KBM-7 (cell line): ENCODE data around the gene PLAU.
"Not testable (repeated sequence)": the region's sequence is repeated elsewhere in the genome, so short reads cannot be mapped to it uniquely, and the experiment has no call there.

Source experiments
- DNase-seq: peaks from one replicate; pipeline ENCODE4 v3.0.0-alpha.2; 2015
- in situ Hi-C: fragments of 300-500 bp; cut with MboI; formaldehyde crosslinking; loops from 2 replicates; pipeline ENCODE4 v1.14.3; 2020; ENCODE audit warnings: low sequenced_read_pairs, low pct_unique_long_range_greater_than_20kb, mixed read lengths

The PLAU gene

DNA sequence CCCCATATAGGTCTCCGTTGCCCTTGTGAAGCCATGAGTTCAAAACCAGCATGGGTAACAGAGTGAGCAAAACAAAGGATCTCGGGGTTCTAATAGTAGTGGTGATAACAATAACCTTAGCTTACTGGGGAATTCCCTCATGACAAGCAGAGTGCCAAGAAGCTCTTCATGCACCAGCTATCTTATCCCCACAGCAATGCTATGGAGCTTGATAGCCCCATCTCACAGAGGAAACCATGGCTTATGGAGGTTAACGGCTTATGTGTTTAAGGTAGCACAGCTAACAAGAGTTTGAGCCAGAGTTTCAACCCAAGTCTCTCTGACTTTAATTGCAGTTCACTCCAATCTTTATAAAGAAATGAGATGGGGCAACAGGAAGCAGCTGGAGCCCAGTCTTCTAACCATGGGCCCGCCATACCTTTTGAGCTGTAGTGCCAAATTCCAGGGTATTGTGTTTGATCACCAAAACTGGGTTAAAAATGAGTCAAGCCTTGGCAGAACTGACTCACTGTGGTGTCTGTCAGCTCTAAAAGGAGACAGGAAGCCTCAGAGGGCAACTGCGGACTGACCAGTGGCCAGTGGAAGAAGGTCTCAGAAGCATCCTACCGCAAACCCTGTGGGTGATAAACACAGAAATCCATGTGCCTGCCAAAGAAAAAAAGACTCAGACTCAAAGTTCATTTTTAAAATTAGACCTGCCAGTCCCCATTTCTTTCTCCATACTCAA is 16.5 kb upstream of the PLAU start:
- no peak for DNase-seq
- in situ Hi-C loops = no loop called here

DNA sequence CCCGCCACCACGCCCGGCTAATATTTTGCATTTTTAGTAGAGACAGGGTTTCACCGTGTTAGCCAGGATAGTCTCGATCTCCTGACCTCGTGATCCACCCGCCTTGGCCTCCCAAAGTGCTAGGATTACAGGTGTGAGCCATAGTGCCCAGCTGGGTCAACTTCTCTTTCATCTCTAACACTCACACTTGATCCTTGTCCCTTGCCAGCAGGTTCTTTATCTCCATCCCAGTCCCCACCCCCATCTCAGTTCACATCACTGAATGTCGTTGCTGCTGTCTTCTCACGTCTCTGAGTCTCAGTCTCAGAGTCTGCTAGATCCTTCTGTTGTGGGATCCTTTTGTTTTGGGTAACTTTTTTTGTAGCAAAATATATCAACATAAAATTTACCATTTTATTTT is 15.6 kb upstream of the PLAU start:
- in situ Hi-C loops, DNase-seq: not testable (repeated sequence)

DNA sequence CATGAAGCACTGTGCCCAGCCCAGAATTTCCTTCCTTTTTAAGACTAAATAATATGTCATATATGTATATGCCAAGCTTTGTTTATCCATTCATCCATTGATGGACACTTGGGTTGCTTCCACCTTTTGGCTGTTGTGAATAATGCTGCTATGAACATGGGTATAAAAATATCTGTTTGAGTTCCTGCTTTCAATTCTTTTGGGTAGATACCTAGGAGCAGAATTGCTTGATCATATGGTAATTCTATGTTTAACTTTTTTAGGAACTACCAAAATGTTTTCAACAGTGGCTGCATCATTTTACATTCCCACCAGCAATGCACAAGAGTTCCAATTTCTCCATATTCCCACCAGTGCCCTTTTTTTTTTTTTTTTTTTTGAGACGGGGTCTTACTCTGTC is 13.2 kb upstream of the PLAU start:
- in situ Hi-C loops = no loop called here
- DNase-seq = no peak

DNA sequence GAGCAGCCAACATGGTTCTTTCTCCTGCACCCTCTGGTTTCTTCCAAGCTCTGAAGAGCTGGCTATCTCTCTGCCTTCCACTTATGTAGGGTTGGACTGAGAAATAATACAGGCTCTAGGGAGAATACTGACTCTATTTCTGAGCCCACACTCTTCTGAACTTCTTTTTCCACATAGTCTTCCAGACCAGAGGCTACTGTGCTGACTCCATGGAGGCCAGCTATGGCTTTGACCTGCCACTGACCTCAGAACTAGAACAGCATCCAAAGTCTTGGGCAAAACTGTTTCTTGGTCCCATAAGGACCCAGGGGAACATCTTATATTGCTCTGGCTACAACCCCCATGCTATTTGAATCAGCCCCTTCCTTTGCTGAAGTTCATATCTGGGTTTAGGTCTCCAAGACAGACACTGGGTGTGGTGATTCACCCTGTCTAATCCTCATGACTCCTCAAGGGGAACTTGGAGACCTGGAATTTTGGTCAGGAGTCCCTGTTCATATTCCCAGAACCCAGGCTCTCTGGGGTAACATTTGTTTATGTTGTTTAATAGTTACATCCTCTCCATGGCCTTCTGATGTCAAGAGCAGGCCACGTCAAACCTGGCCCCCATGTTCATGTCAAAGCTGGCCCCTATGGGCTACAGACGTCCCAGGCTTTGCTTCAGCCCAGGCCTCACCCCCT is 12.1 kb upstream of the PLAU start:
- in situ Hi-C loops = no loop called here
- no peak for DNase-seq

DNA sequence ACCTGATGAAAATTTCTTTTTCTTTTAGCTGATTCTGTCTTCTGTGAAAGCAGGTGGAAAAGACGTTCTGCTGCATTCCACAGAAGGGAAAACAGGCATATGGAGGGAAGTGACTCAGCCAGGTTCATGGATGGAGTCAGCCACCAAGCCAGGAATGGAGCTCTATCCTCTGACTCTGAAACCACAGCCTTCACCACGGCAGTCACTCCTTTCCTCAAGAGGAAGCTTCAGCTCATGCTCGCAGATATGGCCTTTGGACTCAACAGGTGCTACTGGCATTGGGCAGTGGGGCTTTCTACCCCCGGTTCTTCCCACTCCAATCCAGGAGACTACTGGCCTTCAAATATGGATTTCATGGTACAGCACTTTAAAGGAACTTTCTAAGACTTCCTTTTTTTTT is 11.5 kb upstream of the PLAU start:
- DNase-seq = peak; percentile 61
- in situ Hi-C loops = no loop called here

DNA sequence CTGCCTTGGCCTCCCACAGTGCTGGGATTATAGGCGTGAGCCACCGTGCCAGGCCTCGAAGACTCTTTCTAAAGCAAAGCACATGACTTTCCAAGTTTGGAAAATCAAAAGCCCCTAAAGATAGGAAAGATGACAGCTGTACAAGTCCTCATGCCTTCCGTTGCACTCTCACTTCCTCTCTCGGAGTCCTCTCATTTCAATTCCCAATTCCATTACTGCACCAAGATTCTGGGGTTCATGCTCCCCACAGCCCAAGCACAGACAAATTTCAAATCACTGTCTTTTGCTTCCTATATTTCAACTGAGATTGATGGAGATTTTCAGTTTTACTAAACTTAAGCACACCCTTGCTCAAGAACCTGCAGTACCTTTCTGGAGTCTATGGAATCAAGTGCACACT is 10.9 kb upstream of the PLAU start:
- no peak for DNase-seq
- in situ Hi-C loops = no loop called here

DNA sequence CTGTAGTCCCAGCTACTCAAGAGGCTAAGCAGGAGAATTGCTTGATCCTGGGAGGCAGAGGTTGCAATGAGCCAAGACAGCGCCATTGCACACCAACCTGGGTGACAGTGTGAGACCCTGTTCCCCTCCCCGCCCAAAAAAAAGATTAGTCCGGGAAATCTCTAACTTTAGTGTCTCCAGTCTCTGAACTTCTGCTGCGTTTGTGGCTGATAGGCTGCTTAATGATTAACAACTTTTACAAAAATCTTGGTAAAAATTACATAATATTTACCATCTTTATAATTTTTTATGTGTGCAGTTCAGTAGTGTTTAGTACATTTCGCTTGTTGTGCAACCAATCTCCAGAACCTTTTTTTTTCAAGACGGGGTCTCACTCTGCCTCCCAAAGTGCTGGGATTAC is 9.7 kb upstream of the PLAU start:
- no peak for DNase-seq
- in situ Hi-C loops = no loop called here

DNA sequence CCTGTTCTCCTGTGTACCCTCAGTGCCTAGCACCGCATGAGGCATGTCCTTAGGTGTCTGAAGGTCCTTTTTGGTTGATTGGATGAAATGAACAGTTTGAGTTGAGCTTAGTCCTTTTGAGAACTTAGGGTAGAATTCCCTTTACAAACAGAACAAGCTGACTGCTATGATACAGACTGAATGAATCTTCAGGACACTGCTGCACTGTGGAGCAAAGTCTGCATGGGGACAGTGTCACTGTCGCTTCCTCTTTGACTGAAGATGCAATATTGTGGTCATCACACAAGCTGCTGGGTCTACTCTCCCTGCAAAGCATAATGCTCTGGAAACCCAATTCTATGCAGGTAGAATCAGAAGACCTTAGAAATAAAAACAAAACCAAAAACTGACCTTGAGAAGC is 8.6 kb upstream of the PLAU start:
- DNase-seq = no peak
- in situ Hi-C loops = no loop called here

DNA sequence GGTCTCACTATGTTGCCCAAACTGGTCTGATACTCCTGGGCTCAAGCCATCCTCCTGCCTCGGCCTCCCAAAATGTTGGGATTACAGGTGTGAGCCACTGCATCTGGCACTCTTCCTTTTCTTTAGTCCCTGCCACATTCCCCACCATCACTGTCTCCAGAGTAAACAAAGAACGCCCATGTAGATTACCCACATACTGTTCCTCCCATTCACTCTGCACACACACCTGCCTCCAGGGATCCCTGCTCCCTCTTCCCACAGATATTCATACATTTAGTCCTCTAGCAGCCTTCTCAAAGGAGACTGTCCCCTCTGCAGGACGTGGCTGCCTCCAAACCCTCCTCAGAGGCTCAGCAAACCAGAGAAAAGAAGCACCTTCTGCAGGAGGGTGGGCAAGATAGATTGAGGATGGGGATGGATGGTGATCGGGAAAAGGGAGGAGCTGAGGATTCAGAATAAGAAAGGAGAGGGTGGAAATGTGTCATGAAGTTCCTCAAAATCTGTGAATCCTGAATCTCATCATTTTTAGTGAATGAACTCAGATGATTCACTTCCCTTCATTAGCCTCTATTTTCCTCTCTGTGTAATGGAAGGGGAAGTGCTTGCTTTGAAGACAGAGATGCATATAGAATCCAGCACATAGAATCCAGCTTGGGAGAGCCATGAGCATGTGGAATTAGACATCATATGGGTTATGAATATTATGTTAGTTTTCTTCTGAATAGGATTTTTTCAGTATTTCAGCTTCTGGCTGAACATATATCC is 5.5 kb upstream of the PLAU start:
- no peak for DNase-seq
- in situ Hi-C loops = no loop called here

DNA sequence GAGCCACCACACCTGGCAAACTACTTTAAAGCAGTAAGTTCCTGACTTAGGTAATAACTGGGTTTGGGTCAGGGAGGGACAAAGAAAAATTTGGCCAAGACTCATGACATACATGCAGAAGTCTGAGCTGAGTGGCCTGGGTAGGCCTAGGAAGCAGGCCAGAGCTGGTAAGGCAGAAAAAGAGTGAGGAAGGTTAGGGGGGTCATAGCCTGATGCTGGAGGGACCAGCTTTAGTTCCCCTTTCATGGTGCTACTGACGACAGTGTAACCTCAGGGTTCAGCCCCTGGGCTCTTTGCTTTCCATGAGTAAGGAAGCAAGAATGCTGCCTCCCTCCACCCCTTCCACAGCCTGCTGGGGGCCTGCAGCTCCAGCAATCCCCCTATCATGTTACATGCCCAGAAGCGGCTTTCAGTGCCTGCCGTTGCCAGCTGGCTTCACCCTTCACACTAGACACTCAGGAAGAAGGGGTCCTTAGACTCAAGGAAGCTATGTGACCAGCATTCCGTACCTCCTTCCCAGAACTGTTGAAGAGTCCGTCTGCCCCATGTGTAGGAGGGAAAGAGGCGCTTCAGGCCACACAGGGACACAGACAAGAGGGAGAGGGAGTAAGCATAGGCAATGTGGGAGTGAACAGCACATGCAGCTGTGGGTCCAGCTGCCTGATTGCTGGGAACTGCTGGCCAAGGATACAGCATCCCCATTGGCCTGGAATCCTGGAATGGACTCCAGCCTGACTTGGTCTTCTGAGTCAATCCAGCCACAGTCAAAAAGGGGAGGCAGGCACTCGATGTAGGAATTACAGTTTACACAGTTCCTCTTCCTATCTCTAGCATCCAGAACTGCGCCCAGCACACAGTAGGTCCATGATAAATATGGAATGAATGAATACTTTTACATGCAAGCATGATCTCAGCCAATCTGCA is 4.1 kb upstream of the PLAU start:
- in situ Hi-C loops = no loop called here
- DNase-seq = peak; percentile 80

DNA sequence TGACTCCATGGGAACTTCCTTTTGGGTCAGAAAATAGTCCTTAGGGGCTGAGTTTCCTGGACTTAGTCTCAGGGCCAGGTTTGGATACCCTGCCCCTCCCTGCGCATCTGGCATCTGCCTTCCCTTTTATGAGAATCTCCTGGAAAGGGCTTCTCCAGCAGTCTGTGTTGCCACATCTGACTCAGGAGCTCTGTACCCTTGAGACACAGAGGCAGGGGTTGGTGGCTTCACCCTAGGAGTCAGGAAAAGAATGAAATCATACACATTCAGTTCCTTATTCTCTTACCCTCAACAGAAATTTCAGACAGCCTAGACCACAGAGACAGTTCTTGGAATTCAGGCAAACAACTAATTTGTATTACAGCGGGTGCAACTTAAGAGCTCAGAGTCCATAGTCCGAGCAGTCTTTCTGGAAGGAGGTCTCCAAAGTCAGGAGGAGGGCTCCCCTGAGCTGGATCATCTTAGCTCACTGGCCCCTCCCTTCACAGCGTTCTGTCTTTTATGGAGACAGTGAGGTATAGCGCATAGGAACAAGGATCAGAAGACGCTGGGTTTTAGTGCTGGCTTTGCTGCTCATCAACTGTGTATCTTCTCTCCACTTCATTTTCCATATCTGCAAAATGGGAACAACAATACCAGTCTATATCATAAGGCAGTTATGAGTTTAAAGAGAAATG is 3.0 kb upstream of the PLAU start:
- DNase-seq = peak; percentile 94
- in situ Hi-C loops = no loop called here

DNA sequence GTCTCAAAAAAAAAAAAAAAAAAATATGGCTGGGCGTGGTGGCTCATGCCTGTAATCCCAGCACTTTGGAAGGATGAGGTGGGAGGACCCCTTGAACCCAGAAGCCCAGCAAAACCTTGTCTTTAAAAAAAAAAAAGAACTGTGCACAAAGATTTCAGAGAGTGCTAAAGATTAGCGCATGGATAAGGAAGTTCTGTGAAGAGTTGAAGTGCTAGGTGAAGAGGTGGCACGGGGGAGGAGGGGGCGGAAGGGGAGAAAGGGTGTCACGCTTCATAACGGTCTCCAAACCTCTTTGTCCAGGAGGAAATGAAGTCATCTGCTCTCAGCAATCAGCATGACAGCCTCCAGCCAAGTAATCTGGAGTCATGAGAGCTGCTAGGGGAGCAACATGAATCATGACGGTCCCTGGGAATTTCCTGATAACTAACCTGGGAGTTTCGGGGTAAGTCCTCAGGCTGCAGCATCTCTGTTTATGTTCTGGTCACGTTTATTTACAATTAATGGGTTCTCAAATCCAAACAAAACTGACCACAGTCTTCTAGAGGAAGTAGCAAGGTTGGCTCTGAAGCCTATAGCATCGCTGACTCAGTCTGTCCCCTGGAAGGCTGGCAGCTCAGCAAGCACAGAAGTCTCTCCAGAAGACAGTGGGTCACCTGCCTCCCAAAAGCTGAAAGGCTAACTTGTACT is 1.9 kb upstream of the PLAU start:
- peak; percentile 96 for DNase-seq
- in situ Hi-C loops = no loop called here

DNA sequence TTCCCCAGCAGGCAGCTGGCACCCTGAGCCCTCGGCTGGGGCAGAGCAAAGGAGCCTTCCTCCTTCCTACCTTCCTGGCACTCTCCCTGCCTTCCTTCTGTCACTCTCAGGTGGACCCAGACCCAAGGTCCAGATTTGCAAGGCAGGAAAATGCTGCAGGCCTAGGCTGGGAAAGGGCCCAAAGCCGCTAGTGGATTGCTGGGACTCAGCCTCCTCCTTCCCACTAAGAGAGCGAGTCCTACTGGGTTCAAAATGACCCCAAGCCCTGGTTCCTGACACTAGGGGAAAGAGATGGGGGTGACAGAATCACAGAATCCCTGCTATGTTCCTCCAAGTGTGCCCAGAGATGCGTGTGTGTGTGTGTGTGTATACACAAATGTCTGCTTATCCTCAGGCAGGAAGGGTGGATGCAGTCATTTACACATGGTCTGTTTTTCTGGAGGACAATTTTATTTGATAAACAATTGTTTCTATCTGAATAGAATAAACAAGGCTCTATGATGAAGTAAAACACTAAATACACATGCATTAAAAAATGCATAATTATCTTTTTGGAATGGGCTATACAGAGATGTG is 1.3 kb upstream of the PLAU start:
- in situ Hi-C loops = no loop called here
- no peak for DNase-seq

DNA sequence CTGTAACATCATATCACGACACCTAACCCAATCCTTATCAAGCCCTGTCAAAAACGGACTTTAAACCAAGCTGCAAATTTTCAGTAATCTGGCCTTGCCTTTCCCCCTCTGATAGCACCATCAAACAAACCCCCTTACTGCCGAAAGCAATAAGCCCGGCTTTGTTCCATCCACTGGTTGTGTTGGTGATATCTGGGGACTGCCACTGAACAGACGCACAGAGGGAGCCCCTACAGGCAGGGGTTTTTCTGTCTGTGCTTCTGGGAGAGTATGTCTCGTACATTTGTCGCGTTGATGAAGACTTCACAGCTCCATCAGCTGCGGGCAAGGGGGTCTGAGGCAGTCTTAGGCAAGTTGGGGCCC is 550 bp upstream of the PLAU start:
- in situ Hi-C loops = no loop called here
- DNase-seq = no peak

DNA sequence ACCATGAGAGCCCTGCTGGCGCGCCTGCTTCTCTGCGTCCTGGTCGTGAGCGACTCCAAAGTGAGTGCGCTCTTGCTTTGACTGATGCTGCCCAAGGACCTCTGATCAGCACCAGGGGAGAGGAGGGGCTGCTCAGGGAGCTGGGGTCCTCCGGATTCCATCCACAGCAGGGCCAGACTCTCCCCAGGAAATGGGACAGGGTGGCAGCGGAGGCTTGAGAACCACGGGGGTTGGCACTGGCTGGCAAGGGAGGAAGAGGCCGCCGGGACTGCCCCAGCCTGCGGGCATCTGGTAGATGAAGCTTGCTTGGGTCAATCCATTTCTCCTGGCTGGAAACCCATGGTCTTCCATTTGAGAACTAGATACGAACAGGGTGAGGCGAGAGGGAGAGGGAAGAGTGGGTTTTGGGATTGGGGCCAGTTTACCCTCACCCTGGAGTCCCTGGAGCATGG is 647 bp downstream of the PLAU start:
- in situ Hi-C loops = no loop called here
- no peak for DNase-seq

DNA sequence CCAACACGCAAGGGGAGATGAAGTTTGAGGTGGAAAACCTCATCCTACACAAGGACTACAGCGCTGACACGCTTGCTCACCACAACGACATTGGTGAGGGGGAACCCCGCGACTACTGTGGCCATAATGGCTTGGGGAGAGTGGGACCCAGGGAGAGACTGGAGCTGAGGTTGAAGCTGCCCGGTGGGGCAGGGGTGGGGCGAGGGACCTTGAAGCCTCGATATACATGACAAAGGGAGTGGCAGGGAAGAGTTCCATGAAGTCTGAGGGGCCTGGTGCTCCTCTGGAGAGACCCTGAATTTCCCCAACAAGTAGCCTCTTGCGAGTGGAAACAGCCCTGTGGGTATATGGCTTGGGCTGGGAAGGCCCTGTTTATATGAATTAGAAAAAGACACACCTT is 3.1 kb downstream of the PLAU start:
- in situ Hi-C loops = no loop called here
- no peak for DNase-seq

DNA sequence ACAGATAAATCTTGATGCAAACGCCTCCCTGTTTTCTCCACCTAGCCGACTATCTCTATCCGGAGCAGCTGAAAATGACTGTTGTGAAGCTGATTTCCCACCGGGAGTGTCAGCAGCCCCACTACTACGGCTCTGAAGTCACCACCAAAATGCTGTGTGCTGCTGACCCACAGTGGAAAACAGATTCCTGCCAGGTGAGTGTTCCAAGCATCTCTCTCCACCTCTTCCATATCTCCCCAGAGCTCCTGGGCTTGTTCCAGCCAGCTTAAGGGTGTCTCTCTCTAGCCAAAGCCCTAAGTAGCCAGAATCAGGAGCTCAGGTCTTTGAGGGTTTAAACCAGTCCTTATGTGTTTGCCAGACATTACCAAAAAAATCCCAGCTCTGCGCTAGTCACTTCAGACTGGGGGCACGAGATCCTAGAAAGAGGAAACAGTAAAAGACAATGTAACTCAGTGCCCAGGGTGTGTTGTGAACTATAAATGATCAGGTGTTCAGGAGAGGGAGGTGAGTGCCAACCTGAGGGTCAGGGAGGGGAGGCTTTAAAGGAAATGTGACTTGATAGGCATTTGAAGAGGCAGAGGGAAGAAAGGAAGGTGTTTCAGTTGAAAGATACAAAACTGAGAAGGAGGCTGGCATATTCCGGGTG is 4.4 kb downstream of the PLAU start:
- DNase-seq = no peak
- in situ Hi-C loops = no loop called here
